IMR-90 (cell line): Measurements from ENCODE around the gene GSTA2. TPM values are rescaled to one million over a fixed set of nuclear protein-coding genes. Genes with fewer than 3 reads are reported as not detected.

Experiments used
- polyA plus RNA-seq, 3 experiments: library from polyadenylated mRNA; depleted of rRNA; stranded (reverse); fragments of >200 nt; gene quantifications; 2 replicates each; pipeline ENCODE4 v1.2.3, GENCODE V29; 2012; ENCODE audit warnings: low replicate concordance in 1 of 3
- total RNA-seq: library from RNA; depleted of rRNA; stranded (reverse); fragments of >200 nt; gene quantifications from 2 replicates; pipeline ENCODE4 v1.2.3, GENCODE V29; 2012; rRNA removed

Gene GSTA2
- total and polyA plus RNA-seq, 2 of the 4 experiments (the other 2 are of a cell fraction), result not detected

Other genes with a start within 250 kb of the GSTA2 start
- 77.2 and 81.1 TPM in 2 replicates for gene TRAM2, start 186.4 kb downstream of the GSTA2 start, total RNA-seq
- gene TRAM2, start 186.4 kb downstream of the GSTA2 start, polyA plus RNA-seq (2012; rRNA removed), result 94.2 and 95.7 TPM in 2 replicates
- 18.5 and 58.3 TPM in 2 replicates for gene TMEM14A, start 92.4 kb downstream of the GSTA2 start, total RNA-seq
- gene TMEM14A, start 92.4 kb downstream of the GSTA2 start, polyA plus RNA-seq (2012; rRNA removed), result 20.9 and 25.1 TPM in 2 replicates
- 0.18 and 0.28 TPM in 2 replicates for gene GSTA1, start 40.3 kb upstream of the GSTA2 start, total RNA-seq
- gene GSTA1, start 40.3 kb upstream of the GSTA2 start, polyA plus RNA-seq (2012; rRNA removed), result 0.31 and 0.32 TPM in 2 replicates
- gene GSTA5, start 77.3 kb upstream of the GSTA2 start, total RNA-seq, result not detected in 2 replicates
- gene GSTA5, start 77.3 kb upstream of the GSTA2 start, polyA plus RNA-seq (2012; rRNA removed), result not detected in 2 replicates
- gene GSTA3, start 146.2 kb upstream of the GSTA2 start, total RNA-seq, result not detected in 2 replicates
- gene GSTA3, start 146.2 kb upstream of the GSTA2 start, polyA plus RNA-seq (2012; rRNA removed), result not detected in 2 replicates
- 26.9 and 35.8 TPM in 2 replicates for gene GSTA4, start 231.8 kb upstream of the GSTA2 start, total RNA-seq
- 29.6 and 35.6 TPM in 2 replicates for gene GSTA4, start 231.8 kb upstream of the GSTA2 start, polyA plus RNA-seq (2012; rRNA removed)